ENCODE results near the gene FGD3. TPM values are rescaled to one million over a fixed set of nuclear protein-coding genes. Genes with fewer than 3 reads are reported as not detected.
"Not testable (repeated sequence)": the region's sequence is repeated elsewhere in the genome, so short reads cannot be mapped to it uniquely, and the experiment has no call there.

Gene FGD3
- polyA plus RNA-seq, 4 donors: 1.4 to 8.2 (median 4.2) TPM

GRCh38 chr9:92974761-92975755 is 27.7 kb downstream of the FGD3 start:
- DNase-seq (ENCODE audit: low read depth in 4 of 4, low spot score in 3 of 4): no peak

DNA sequence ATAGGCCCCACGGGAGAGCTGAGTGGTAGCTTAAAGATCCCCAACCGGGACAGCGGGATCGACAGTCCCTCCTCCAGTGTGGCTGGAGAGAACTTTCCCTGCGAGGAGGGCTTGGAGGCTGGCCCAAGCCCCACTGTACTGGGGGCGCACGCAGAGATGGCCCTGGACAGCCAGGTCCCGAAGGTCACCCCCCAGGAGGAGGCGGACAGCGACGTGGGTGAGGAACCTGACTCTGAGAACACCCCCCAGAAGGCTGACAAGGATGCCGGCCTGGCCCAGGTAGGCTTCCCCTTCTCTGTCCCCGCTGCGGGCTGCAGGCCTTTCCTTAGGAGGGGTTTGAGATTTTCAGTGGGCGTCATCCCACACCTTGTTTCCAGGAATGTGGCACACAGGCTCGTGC is 29.1 kb downstream of the FGD3 start:
- DNase-seq (ENCODE audit: low read depth in 4 of 4, low spot score in 3 of 4): no peak

DNA sequence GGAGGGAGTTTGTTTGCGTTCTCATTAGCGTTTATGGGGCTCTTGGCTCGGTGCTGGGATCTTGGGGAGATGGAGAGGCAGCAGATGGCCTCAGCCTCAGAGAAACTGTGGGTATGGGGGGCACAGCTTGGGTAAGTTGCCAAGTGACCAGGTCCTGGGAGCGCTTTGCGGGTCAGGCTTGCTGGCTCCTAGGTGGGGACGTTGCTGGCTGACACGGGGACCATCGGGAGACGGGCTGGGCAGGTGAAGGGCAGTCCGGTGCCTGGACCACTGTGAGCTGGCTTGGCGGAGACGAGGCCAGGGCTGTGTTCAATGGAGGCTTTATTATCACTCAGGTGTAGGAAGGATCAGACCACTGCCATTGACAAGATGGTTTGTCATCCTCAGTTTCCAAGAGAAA is 30.0 kb downstream of the FGD3 start:
- no peak for DNase-seq (ENCODE audit: low read depth in 4 of 4, low spot score in 3 of 4)

DNA sequence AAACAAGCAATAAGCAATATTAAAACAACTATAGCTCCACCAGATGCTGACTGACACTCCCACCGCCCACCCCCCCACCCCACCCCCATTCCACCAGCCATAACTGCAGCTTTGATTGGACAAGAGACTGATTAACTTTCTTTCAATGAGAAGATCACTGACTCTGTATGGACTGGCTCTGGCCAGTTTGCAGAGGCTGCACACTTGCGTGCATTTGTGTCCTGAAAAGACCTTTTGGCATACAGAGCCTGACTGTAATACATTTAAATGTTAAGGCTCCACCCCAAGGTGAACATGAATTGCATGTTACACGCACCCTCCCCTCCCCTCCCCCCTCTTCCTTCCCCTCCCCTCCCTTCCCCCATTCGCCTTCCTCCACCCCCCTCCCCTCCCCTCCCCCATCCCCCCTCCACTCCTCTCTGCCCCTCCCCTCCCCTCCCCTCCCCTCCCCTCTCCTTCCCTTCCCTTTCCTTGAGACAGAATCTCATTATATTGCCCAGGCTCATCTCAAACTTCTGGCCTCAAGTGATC is 31.1 kb downstream of the FGD3 start:
- no peak for DNase-seq (ENCODE audit: low read depth in 4 of 4, low spot score in 3 of 4)

DNA sequence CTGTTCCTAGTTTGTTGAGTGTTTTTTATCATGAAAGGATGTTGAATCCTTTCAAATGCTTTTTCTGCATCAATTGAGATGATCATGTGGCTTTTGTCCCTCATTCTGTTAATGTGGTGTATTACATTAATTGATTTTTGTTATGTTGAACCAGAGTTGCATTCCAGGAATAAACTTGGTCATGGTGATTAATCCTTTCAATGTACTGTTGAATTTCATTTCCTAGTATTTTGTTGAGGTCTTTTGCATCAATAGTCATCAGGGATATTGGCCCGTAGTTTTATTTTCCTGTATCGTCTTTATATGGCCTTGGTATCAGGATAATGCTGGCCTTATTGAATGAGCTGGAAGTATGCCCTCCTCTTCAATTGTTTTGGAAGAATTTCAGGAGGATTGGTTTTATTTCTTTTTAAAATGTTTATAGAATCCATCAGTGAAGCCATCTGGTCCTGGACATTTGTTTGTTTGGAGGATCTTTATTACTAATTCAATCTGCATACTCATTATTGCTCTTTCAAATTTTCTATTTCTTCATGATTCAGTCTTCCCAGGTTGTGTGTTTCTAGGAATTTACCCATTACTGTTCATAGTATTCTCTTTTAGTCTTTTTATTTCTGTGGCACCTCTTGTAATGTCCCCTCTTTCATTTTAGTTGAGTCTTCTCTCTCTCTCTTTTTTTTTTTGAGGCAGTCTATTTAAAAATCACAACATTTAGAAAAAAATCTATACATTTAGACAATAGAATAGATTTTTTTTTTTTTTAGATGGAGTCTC is 32.1 kb downstream of the FGD3 start:
- DNase-seq (ENCODE audit: low read depth in 4 of 4, low spot score in 3 of 4): no peak

- no peak for DNase-seq (ENCODE audit: low read depth in 4 of 4, low spot score in 3 of 4)
Observed at GRCh38 chr9:92980085-92980745, 32.9 kb downstream of the FGD3 start.

DNA sequence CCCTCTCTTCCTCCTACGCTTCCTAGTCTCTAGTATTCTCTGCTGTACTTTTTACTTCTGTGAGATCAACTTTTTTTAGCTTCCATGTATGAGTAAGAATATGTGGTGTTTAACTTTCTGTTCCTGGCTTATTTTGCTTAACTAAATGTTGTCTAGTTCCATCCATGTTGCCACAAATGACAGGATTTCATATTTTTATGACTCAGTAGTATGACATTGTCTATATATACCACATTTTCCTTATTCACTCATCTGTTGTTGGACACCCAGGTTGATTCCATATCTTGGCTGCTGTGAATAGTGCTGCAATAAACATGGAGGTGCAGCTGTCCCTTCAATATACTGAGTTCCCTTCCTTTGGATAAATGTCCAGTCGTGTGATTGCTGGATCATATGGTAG is 34.8 kb downstream of the FGD3 start:
- no peak for DNase-seq (ENCODE audit: low read depth in 4 of 4, low spot score in 3 of 4)

DNA sequence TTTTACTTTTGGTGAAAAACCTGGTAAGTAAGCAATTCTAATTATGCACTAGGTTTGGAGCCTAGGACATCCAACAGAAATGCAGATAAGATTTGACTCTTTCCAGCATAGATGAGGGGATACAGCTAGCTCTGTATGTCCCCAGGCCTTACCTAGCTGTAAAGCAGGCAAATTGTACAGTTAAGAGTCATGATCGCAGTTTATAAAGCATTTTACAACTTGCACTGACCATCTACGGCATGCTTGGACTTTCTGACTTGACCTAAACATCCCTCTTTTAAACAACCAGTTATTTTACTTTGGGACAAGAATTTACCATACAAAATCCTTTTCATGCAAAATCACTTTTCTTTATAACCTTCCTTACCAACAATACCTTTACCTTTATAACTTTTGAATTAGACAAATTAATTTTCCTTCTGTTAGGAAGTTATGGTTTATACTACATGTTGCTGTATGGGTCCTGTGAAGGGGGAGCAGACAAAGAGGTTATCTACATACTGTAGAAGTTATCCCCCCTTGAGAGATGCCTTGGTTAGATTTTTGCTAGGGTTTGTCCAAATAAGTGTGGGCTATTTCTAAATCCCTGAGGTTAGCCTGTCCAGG is 36.8 kb downstream of the FGD3 start:
- no peak for DNase-seq (ENCODE audit: low read depth in 4 of 4, low spot score in 3 of 4)

DNA sequence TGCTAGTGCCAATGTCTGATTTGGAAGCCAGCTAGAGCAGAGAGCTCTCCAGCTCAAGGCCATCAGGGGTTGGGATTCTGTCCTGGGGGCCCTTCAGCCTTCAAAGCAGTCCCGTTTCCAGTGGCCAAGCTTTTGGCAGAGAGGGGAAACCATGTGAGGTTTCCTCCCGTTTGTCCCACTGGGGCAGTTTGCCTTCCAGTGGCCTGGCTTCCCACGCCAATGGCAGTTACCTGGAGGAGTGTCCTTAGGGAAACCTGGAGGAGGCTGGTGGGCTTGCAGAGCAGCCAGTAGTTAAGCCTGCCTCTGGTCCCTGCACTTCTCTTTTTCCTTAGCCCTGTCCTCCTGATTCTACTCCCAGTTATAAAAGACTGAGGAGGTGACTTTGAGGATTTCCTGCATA is 37.7 kb downstream of the FGD3 start:
- no peak for DNase-seq (ENCODE audit: low read depth in 4 of 4, low spot score in 3 of 4)

DNA sequence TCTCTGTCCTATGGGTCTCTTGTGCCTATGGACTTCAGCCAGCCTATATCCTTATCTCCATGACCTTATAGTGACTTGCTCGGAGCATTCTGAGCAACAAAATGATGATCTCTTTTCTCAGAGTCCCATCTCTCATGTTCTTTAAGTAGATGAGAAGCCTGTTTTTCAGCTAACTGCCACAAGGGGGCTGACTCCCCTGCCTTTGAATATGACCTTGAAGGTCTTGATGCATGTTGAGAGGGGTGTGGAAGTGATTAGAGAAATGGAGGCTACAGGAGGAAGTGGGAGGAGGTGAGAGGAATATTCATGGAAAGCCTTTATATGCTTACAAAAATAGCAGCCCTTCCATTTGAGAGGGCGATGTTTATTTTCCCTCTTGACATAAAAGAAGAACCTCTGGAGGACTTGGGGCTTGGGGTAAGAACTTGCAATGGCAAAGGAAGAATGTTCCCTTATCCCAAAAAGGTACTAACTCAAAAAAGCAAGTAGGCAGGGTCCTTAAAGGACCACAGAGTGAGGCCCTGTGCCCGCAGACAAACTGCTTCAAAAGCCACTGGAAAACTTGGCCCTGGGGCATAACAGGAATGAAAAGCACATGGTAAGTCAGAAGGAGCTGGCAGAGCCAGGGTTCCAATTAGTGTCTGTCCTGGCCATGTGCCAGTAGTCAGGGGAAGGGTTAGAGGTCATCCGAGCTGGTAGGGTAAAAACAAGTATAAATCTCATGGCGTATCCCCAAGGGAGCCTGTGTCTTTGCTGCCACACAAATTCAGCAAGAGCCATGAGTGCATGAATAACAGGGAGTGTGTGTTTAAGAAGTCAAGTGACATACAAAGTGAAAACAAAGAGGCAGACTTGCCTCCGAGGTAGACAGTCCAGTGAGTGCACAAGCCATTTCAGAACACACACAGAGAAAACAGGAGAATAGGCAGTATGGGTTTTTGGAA is 39.1 kb downstream of the FGD3 start:
- no peak for DNase-seq (ENCODE audit: low read depth in 4 of 4, low spot score in 3 of 4)

DNA sequence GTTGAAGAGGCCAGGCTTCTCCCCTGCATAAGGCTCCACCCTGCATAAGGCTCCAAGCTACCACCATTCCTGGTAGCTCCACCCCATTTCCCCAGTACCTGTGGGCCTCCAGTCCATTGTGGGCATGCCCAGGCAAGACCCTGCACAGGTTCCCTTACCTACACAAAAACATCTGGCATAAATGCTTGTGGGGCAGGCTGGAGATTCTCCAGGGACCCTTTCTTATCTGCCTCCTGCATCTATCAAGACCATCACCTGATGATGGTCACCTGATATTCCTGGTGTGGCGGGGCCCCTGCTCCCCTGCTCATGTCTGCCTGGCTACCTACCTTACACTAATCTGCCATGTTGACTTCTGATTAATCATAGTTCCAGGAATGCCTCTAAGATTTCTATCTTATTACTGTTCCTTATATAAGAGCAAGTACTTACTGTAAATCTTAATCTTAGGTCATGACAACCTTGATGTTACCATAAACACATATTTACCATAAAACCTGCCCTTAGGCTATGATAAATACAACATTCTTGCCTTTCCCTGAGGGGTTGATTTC is 41.0 kb downstream of the FGD3 start:
- DNase-seq (ENCODE audit: low read depth in 4 of 4, low spot score in 3 of 4): no peak

- DNase-seq (ENCODE audit: low read depth in 4 of 4, low spot score in 3 of 4): no peak
Observed at GRCh38 chr9:92989561-92989960, 42.2 kb downstream of the FGD3 start.

DNA sequence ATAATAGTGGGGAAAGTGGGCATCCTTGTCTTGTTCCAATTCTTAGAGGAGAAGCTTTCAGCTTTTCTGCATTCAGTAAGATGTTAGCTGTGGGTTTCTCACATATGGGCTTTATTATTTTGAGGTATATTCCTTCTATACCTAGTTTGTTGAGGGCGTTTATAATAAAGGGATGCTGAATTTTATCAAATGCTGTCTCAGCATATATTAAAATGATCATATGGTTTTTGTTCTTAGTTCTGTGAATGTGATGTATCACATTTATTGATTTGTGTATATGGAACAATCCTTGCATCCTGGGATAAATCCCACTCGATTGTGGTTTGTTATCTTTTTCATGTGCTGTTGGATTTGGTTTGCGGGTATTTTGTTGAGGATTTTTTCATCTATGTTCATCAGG is 43.1 kb downstream of the FGD3 start:
- DNase-seq (ENCODE audit: low read depth in 4 of 4, low spot score in 3 of 4): no peak

DNA sequence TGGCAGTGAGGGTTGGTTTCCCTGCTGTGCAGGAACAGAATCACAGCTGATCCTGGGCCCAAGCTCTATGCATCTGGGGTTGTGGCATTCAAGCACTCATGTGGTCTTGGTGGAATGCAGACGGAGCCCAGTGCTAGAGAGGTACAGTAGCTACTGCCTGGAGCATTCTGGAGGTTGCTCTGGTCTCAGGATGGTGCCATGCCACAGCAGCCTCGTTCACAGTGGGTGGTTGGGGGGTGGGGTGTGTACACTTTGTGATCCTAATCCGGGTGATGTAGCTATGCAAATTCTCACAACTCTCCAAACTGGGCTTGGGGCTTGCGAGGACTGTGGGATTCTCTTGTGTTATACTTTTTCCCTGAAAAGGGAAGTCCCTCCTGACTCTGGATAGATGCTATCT is 45.2 kb downstream of the FGD3 start:
- DNase-seq (ENCODE audit: low read depth in 4 of 4, low spot score in 3 of 4): no peak

DNA sequence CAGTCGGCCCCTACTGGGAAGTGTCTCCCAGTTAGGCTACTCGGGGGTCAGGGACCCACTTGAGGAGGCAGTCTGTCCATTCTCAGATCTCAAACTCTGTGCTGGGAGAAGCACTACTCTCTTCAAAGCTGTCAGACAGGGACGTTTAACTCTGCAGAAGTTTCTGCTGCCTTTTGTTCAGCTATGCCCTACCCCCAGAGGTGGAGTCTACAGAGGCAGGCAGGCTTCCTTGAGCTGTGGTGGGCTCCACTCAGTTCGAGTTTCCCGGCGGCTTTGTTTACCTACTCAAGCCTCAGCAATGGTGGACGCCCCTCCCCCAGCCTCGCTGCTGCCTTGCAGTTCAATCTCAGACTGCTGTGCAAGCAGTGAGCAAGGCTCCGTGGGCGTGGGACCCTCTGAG is 51.5 kb downstream of the FGD3 start:
- DNase-seq (ENCODE audit: low read depth in 4 of 4, low spot score in 3 of 4): not testable (repeated sequence)

DNA sequence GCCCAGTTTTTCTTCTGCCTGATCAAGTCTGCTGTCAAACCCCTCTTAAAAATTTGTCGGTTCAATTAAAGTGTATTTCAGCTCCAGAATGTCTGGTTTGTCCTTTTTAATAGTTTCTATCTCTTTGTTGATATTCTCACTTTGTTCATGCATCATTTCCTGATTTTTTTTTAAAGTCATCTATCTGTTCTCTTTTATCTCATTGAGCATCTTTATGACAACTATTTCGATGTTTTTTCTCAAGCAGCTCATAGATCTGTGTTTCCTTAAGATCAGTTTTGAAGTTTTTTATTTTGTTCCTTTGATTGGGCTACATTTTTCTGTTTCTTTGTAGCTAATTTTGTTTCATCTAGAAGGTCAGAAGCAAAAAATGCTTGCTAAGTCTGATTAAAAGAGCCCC is 53.7 kb downstream of the FGD3 start:
- no peak for DNase-seq (ENCODE audit: low read depth in 4 of 4, low spot score in 3 of 4)

GRCh38 chr9:93002700-93003099 is 55.4 kb downstream of the FGD3 start:
- DNase-seq (ENCODE audit: low read depth in 4 of 4, low spot score in 3 of 4): no peak

DNA sequence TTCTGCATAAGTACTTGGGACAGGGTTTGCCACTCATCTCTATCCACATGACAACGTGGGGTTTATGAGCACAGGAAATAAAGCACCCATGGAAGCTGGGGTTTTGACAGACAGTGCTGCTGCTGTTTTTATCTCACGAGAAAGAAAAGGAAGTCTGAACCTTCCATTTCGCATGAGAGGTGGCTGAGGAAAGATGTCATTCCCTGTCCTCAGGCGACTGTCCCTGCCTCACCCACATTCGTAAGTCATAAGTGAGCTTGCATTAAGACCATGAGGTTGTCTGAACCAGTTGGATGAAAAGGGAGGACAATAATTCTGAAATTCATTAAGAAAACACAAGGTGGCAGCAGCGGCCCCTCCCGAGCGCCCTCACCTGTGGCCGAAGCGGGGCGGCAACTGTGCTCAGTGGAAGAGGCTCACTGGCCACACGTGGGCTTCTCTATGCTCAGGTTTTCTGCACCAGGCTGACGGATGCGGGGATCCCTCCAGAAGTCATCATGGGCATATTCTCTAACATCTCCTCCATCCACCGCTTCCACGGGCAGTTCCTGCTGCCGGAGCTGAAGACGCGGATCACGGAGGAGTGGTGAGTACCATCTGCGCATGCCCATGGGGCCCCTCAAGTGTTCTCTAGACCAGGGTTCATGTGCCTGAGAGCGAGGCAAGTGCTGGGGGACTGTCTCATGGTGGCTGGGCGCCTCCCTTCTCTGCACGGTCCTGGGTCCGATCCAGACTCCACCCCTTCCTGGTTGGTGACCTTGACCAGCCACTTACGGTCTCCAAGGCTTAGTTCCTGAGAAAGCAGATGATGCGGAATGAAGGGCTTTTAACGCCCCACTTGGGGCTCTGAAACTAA is 56.5 kb downstream of the FGD3 start:
- DNase-seq (ENCODE audit: low read depth in 4 of 4, low spot score in 3 of 4): peak in 1 of 4 donors; percentile 32
